ENCODE measurements around the gene RPL36. TPM values are rescaled to one million over a fixed set of nuclear protein-coding genes. Genes with fewer than 3 reads are reported as not detected.
A peak's percentile ranks its signal among the peaks of the same experiment; 100 is the strongest.

The RPL36 gene
- total and polyA plus RNA-seq, 2 donors (not counting 3 experiments of a cell fraction or from before 2014, with no cell fraction given), result 1,033 to 1,084 TPM

DNA sequence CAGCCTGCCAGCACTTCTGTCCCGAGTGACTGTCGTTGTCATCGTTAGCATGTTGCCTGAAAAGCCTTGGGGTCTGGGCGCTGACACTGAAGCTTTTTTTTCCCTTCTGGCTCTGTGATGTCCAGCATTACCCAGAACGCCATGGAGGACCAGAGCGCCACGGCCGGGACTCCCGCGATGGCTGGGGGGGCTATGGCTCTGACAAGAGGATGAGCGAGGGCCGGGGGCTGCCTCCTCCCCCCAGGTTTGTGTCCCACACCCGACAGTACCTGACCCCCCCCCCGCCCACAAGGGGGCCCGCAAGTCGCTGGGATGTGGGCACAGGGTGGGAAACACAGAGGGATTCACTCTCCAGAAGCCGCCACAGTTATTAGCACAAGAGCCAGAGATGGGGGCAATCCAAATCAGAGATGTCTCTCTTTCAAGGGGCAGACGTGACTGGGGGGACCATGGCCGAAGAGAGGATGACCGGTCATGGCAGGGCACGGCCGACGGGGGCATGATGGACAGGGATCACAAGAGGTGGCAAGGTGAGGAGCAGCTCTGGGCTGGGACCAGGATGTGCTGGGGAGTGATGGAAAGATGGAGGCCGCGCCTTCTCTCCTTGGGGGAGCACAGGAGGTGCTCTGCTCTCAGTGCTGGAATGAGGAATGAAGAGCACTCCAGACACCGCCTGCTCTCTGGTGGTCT lies 23.0 kb upstream of the RPL36 start:
- dilution Hi-C loops (cut with MboI; ENCODE audit: extremely low pct_ligation_motif_present, low sequenced_read_pairs), result no loop called here
- Histone ChIP-seq H4K20me1 (replicated peaks; ENCODE audit: control insufficient read depth, extremely low read depth, insufficient read depth, low read length) (no peaks in the 10 kb centered on the region), H3K79me2 (ENCODE audit: control insufficient read depth, insufficient read depth, low read length) (no peaks in the 10 kb centered on the region), H3K36me3 (ENCODE audit: control insufficient read depth in 2 of 2, extremely low read depth in 1 of 2, insufficient read depth in 2 of 2, low read length in 2 of 2) (peaks cover 11 to 55% of the 10 kb centered on the region in 2 experiments), H3K9me3 (replicated peaks; ENCODE audit: control insufficient read depth, insufficient read depth, low read length) (no peaks in the 10 kb centered on the region), H3K4me3 (replicated peaks in 1 of 3; ENCODE audit: insufficient read depth in 1 of 3, low read depth in 1 of 3, low read length in 3 of 3) (no peak overlapping the region), H3K4me2 (ENCODE audit: insufficient read depth, low read length) (no peak overlapping the region), H3K9me1 (replicated peaks; ENCODE audit: control insufficient read depth, extremely low read depth, insufficient read depth, low read length) (no peaks in the 10 kb centered on the region), H3K27me3 (ENCODE audit: control insufficient read depth in 2 of 2, insufficient read depth in 2 of 2, low read length in 2 of 2) (no peaks in the 10 kb centered on the region), H3K4me1 (ENCODE audit: control insufficient read depth, extremely low read depth, insufficient read depth, low read length) (no peaks in the 10 kb centered on the region), H3K27ac (ENCODE audit: insufficient read depth, low read depth, low read length) (no peak overlapping the region), H2AFZ (ENCODE audit: low read depth, low read length) (no peak overlapping the region), H3K9ac (replicated peaks; ENCODE audit: extremely low read depth, insufficient read depth, low read length) (no peak overlapping the region)
- intact Hi-C loops (cut with micrococcal nuclease), result no loop called here
- CTCF ChIA-PET, result no interaction called here
- BruUV-seq (replicated peaks), result no TSS peak
- POLR2A ChIA-PET, result no interaction called here
- TF ChIP-seq POLR2AphosphoS5 (IDR thresholded peaks at IDR 0.05; ENCODE audit: insufficient read depth, low read depth, low read length), result no peak
- TF ChIP-seq FOS (IDR thresholded peaks at IDR 0.05; ENCODE audit: borderline replicate concordance, insufficient read depth, low read length), result no peak
- TF ChIP-seq, protein P1, sequence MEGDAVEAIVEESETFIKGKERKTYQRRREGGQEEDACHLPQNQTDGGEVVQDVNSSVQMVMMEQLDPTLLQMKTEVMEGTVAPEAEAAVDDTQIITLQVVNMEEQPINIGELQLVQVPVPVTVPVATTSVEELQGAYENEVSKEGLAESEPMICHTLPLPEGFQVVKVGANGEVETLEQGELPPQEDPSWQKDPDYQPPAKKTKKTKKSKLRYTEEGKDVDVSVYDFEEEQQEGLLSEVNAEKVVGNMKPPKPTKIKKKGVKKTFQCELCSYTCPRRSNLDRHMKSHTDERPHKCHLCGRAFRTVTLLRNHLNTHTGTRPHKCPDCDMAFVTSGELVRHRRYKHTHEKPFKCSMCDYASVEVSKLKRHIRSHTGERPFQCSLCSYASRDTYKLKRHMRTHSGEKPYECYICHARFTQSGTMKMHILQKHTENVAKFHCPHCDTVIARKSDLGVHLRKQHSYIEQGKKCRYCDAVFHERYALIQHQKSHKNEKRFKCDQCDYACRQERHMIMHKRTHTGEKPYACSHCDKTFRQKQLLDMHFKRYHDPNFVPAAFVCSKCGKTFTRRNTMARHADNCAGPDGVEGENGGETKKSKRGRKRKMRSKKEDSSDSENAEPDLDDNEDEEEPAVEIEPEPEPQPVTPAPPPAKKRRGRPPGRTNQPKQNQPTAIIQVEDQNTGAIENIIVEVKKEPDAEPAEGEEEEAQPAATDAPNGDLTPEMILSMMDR (IDR thresholded peaks at IDR 0.05; ENCODE audit: extremely low read depth in 1 of 2, insufficient read depth in 1 of 2, low read depth in 1 of 2, low read length in 2 of 2), result no peak
- DNase-seq (ENCODE audit: low read depth, low spot score) (no peak), FAIRE-seq (no peak)

DNA sequence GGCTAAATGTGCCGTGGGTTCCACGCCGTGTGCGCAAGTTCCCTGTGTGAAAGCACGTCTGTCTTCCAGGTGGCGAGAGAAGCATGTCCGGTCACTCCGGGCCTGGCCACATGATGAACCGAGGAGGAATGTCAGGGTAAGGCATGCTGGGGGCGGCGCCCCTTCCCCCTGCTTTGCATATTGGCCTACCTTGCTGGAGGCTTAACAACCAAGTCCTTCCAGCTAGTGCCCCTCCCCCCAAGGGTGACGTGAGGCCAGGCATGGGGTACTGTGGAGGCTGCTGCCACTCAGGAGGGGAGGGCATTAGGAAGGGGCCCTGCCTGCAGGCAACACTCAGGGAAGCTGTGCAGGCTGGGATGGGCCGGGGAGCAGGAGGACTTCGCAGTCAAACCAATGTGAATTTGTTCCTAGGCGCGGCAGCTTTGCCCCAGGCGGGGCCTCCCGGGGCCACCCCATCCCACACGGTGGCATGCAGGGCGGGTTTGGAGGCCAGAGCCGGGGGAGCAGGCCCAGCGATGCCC lies 22.3 kb upstream of the RPL36 start:
- H3K27ac ChIP-seq (ENCODE audit: insufficient read depth, low read depth, low read length), result no peak overlapping the region
- H3K79me2 ChIP-seq (ENCODE audit: control insufficient read depth, insufficient read depth, low read length), result no peaks in the 10 kb centered on the region
- no peak overlapping the region for H3K4me3 ChIP-seq (replicated peaks in 1 of 3; ENCODE audit: insufficient read depth in 1 of 3, low read depth in 1 of 3, low read length in 3 of 3)
- H3K4me1 ChIP-seq (ENCODE audit: control insufficient read depth, extremely low read depth, insufficient read depth, low read length), result no peaks in the 10 kb centered on the region
- CTCF ChIA-PET, result no interaction called here
- TF ChIP-seq GATA2 (IDR thresholded peaks at IDR 0.05; ENCODE audit: insufficient read depth, insufficient read length, low read depth, low read length), result no peak
- TF ChIP-seq JUN (IDR thresholded peaks at IDR 0.05; ENCODE audit: borderline replicate concordance, insufficient read depth, insufficient read length, low read depth), result no peak
- no peak for TF ChIP-seq POLR2AphosphoS5 (IDR thresholded peaks at IDR 0.05; ENCODE audit: insufficient read depth, low read depth, low read length)
- no peak for TF ChIP-seq MYC (IDR thresholded peaks at IDR 0.05; ENCODE audit: low read depth, low read length)
- TF ChIP-seq, protein P2, sequence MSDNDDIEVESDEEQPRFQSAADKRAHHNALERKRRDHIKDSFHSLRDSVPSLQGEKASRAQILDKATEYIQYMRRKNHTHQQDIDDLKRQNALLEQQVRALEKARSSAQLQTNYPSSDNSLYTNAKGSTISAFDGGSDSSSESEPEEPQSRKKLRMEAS (IDR thresholded peaks at IDR 0.05; ENCODE audit: insufficient read depth, insufficient read length), result no peak
- no peak for TF ChIP-seq POLR2A (IDR thresholded peaks at IDR 0.05; ENCODE audit: low read depth, low read length)
- TF ChIP-seq EZH2 (IDR thresholded peaks at IDR 0.05; ENCODE audit: borderline replicate concordance, low read depth, low read length, severe bottlenecking), result no peak
- TF ChIP-seq, protein P1 (IDR thresholded peaks at IDR 0.05; ENCODE audit: extremely low read depth in 1 of 2, insufficient read depth in 1 of 2, low read depth in 1 of 2, low read length in 2 of 2), result no peak
- no peak for TF ChIP-seq FOS (IDR thresholded peaks at IDR 0.05; ENCODE audit: borderline replicate concordance, insufficient read depth, low read length)
- no peaks in the 10 kb centered on the region for H4K20me1 ChIP-seq (replicated peaks; ENCODE audit: control insufficient read depth, extremely low read depth, insufficient read depth, low read length)
- H3K4me2 ChIP-seq (ENCODE audit: insufficient read depth, low read length), result no peak overlapping the region
- intact Hi-C loops (cut with micrococcal nuclease), result no loop called here
- no peak for DNase-seq (ENCODE audit: low read depth, low spot score)
- no peaks in the 10 kb centered on the region for H3K9me1 ChIP-seq (replicated peaks; ENCODE audit: control insufficient read depth, extremely low read depth, insufficient read depth, low read length)
- no peaks in the 10 kb centered on the region for H3K9me3 ChIP-seq (replicated peaks; ENCODE audit: control insufficient read depth, insufficient read depth, low read length)
- peaks cover 11 to 53% of the 10 kb centered on the region in 2 experiments for H3K36me3 ChIP-seq (ENCODE audit: control insufficient read depth in 2 of 2, extremely low read depth in 1 of 2, insufficient read depth in 2 of 2, low read length in 2 of 2)
- no peak overlapping the region for H3K9ac ChIP-seq (replicated peaks; ENCODE audit: extremely low read depth, insufficient read depth, low read length)
- FAIRE-seq, result no peak
- POLR2A ChIA-PET, result no interaction called here
- TSS peak; percentile 65 for BruUV-seq (replicated peaks)
- no peaks in the 10 kb centered on the region for H3K27me3 ChIP-seq (ENCODE audit: control insufficient read depth in 2 of 2, insufficient read depth in 2 of 2, low read length in 2 of 2)
- dilution Hi-C loops (cut with MboI; ENCODE audit: extremely low pct_ligation_motif_present, low sequenced_read_pairs), result no loop called here
- H2AFZ ChIP-seq (ENCODE audit: low read depth, low read length), result no peak overlapping the region
